CD14-positive monocyte (primary cell): ENCODE results near the gene DTX1. TPM values are rescaled to one million over a fixed set of nuclear protein-coding genes. Genes with fewer than 3 reads are reported as not detected.
A peak's percentile ranks its signal among the peaks of the same experiment; 100 is the strongest.

Source experiments
- DNase-seq, 3 donors: peaks; one replicate each; pipeline ENCODE4 v3.0.0-alpha.2; 2011 to 2022
- H2AFZ ChIP-seq: 2 replicates; pipeline ENCODE4 v1.6.0; 2012; ENCODE audit warnings: mild to moderate bottlenecking, low read depth, low read length, inconsistent platforms; ENCODE audit not compliant: insufficient read depth, poor library complexity, severe bottlenecking
- H3K27ac ChIP-seq, 2 donors: 1 replicate in 1 of 2; 2 replicates in 1 of 2; pipeline ENCODE4 v1.5.1; 2012 to 2013; ENCODE audit warnings: low read length in 2 of 2, control low read depth in 1 of 2, inconsistent platforms in 1 of 2, low read depth in 1 of 2, mild to moderate bottlenecking in 1 of 2
- H3K27me3 ChIP-seq, 2 donors: one replicate each; pipeline versions ENCODE4 v1.6.0 to v1.6.1; 2011 to 2013; ENCODE audit warnings: low read length in 2 of 2; ENCODE audit not compliant: control insufficient read depth in 2 of 2, insufficient read depth in 2 of 2
- H3K36me3 ChIP-seq, 2 donors: replicated peaks in 1 of 2; 1 replicate in 1 of 2; 2 replicates in 1 of 2; pipeline versions ENCODE4 v1.5.1 to v1.6.1; 2012 to 2013; ENCODE audit warnings: low read length in 2 of 2, control low read depth in 1 of 2, inconsistent platforms in 1 of 2, mild to moderate bottlenecking in 1 of 2; ENCODE audit not compliant: insufficient read depth in 2 of 2, control insufficient read depth in 1 of 2
- H3K4me1 ChIP-seq, 2 donors: 1 replicate in 1 of 2; 2 replicates in 1 of 2; pipeline versions ENCODE4 v1.5.1 to v1.6.1; 2012 to 2013; ENCODE audit warnings: low read length in 2 of 2, control low read depth in 1 of 2, inconsistent platforms in 1 of 2, mild to moderate bottlenecking in 1 of 2, moderate library complexity in 1 of 2; ENCODE audit not compliant: insufficient read depth in 2 of 2, control insufficient read depth in 1 of 2
- H3K4me2 ChIP-seq: replicated peaks from 2 replicates; pipeline ENCODE3; 2012; ENCODE audit warnings: low read length, moderate library complexity, mild to moderate bottlenecking; ENCODE audit not compliant: poor library complexity, severe bottlenecking; ENCODE audit errors: extremely low read depth
- H3K4me3 ChIP-seq, 3 experiments: fragments of 200-600 bp in 1 of 3; sonication (generic) in 1 of 3; replicated peaks in 1 of 3; 1 replicate in 2 of 3; 2 replicates in 1 of 3; pipeline ENCODE4 v1.5.1; 2011 to 2013; ENCODE audit warnings: low read length in 3 of 3, mild to moderate bottlenecking in 3 of 3, control low read depth in 2 of 3, low read depth in 2 of 3, inconsistent platforms in 1 of 3, moderate library complexity in 1 of 3
- H3K79me2 ChIP-seq: 2 replicates; pipeline ENCODE4 v1.6.0; 2012; ENCODE audit warnings: mild to moderate bottlenecking, control low read depth, inconsistent platforms, low read length, moderate library complexity; ENCODE audit not compliant: insufficient read depth
- H3K9ac ChIP-seq: 2 replicates; pipeline ENCODE4 v1.6.0; 2017; ENCODE audit warnings: low read length, mild to moderate bottlenecking; ENCODE audit not compliant: insufficient read depth, poor library complexity, severe bottlenecking
- H3K9me3 ChIP-seq, 2 donors: replicated peaks in 1 of 2; 1 replicate in 1 of 2; 2 replicates in 1 of 2; pipeline versions ENCODE4 v1.5.1 to v1.6.1; 2012 to 2013; ENCODE audit warnings: low read length in 2 of 2, control low read depth in 1 of 2; ENCODE audit not compliant: control insufficient read depth in 1 of 2, insufficient read depth in 1 of 2
- H4K20me1 ChIP-seq: 2 replicates; pipeline ENCODE4 v1.6.0; 2012; ENCODE audit warnings: mild to moderate bottlenecking, low read length, control low read depth, moderate library complexity; ENCODE audit not compliant: insufficient read depth
- H3K27ac Mint-ChIP-seq, 7 donors: one replicate each; pipeline ENCODE4 v1.8.0; 2020; ENCODE audit warnings: mild to moderate bottlenecking in 7 of 7, mixed read lengths in 7 of 7, moderate library complexity in 6 of 7, inconsistent platforms in 2 of 7
- H3K27me3 Mint-ChIP-seq, 3 donors: one replicate each; pipeline ENCODE4 v1.8.0; 2021 to 2022; ENCODE audit warnings: low read depth in 3 of 3, mild to moderate bottlenecking in 3 of 3, mixed read lengths in 3 of 3, moderate library complexity in 3 of 3, inconsistent platforms in 1 of 3
- H3K36me3 Mint-ChIP-seq, 2 donors: one replicate each; pipeline ENCODE4 v1.8.0; 2020; ENCODE audit warnings: mixed read lengths in 2 of 2, inconsistent platforms in 1 of 2, mild to moderate bottlenecking in 1 of 2
- H3K4me1 Mint-ChIP-seq: one replicate; pipeline ENCODE4 v1.8.0; 2020; ENCODE audit warnings: mild to moderate bottlenecking, mixed read lengths
- H3K4me3 Mint-ChIP-seq, 2 donors: one replicate each; pipeline ENCODE4 v1.8.0; 2020; ENCODE audit warnings: mild to moderate bottlenecking in 2 of 2, mixed read lengths in 2 of 2, moderate library complexity in 1 of 2
- H3K9me3 Mint-ChIP-seq, 7 donors: one replicate each; pipeline ENCODE4 v1.8.0; 2020 to 2022; ENCODE audit warnings: mixed read lengths in 7 of 7, mild to moderate bottlenecking in 6 of 7, moderate library complexity in 6 of 7, inconsistent platforms in 2 of 7
- CTCF ChIP-seq: fragments of 200-600 bp; IDR thresholded peaks from one replicate; pipeline ENCODE4 v1.8.0; 2022; ENCODE audit warnings: antibody characterized with exemption, mild to moderate bottlenecking
- WGBS: methylation state at CpG from one replicate; pipeline ENCODE4 v1.1.5; 2013; ENCODE audit warnings: missing lambda C conversion rate; ENCODE audit not compliant: insufficient coverage; 5-methylcytosine and 5-hydroxymethylcytosine counted together
- intact Hi-C, 2 donors: fragments of 100-400 bp; cut with micrococcal nuclease; formaldehyde crosslinking; loops; one replicate each; pipeline versions ENCODE4 v1.15.0 to v1.15.1; 2023
- polyA plus RNA-seq, 3 donors: library from polyadenylated mRNA; depleted of rRNA in 1 of 3; unstranded in 2 of 3; stranded (reverse) in 1 of 3; fragments of 300-500 nt in 2 of 3; fragments of >200 nt in 1 of 3; fragmentation: Illumina TruSeq in 2 of 3; gene quantifications; 1 replicate in 2 of 3; 2 replicates in 1 of 3; pipeline ENCODE4 v1.2.3, GENCODE V29; 2012 to 2021

Gene DTX1
- polyA plus RNA-seq, 3 donors, result 0.04 TPM; not detected in 1

- Histone ChIP-seq H4K20me1 (no peaks in the 10 kb centered on the region), H3K9me3 (no peaks in the 10 kb centered on the region), H3K4me3 (peak overlapping the region in 1 of 3 experiments; percentile 44), H3K27me3 (no peaks in the 10 kb centered on the region), H3K4me2 (peak overlapping the region; percentile 43), H3K9ac (no peak overlapping the region), H3K27ac (peak overlapping the region in 1 of 2 donors; percentile 83), H3K79me2 (no peaks in the 10 kb centered on the region), H3K4me1 (peaks cover 23 to 46% of the 10 kb centered on the region in 2 donors), H2AFZ (no peak overlapping the region), H3K36me3 (no peaks in the 10 kb centered on the region)
- H3K9me3 Mint-ChIP-seq, result peaks cover 0 to 6% (median 2%) of the 10 kb centered on the region in 7 donors
- H3K4me1 Mint-ChIP-seq, result peaks cover 44% of the 10 kb centered on the region
- peak overlapping the region; percentile 89 to 95 (median 94) for H3K27ac Mint-ChIP-seq
- intact Hi-C loops, result loop anchor here in 1 of 2 donors (10.0 kb wide), 1 partner anchor 135 kb away; the partner anchor contains the start of gene OAS1
- H3K36me3 Mint-ChIP-seq, result no peaks in the 10 kb centered on the region
- WGBS, result no CpG with 5 or more reads among the region's 4 CpGs
- H3K27me3 Mint-ChIP-seq, result peaks cover 2 to 12% (median 9%) of the 10 kb centered on the region in 3 donors
- TF ChIP-seq CTCF, result no peak
- H3K4me3 Mint-ChIP-seq, result peak overlapping the region in 1 of 2 donors; percentile 81
- DNase-seq, result peak in 2 of 3 donors; percentile 28 to 49
These were observed 16.6 kb upstream of the DTX1 start for GRCh38 chr12:113039911-113040445.

- TF ChIP-seq CTCF, result no peak
- peak overlapping the region; percentile 29 to 81 for H3K4me3 Mint-ChIP-seq
- no peaks in the 10 kb centered on the region for H3K36me3 ChIP-seq
- peak overlapping the region; percentile 83 to 84 for H3K27ac ChIP-seq
- no peaks in the 10 kb centered on the region for H3K79me2 ChIP-seq
- no peaks in the 10 kb centered on the region for H3K27me3 ChIP-seq
- peak overlapping the region; percentile 17 for H2AFZ ChIP-seq
- WGBS, result 0% methylated on average over 4 of the region's 7 CpGs
- peak overlapping the region in 1 of 3 experiments; percentile 44 for H3K4me3 ChIP-seq
- intact Hi-C loops, result no loop called here
- peak overlapping the region; percentile 10 for H3K9ac ChIP-seq
- DNase-seq, result peak; percentile 92 to 97 (median 95)
- H3K4me2 ChIP-seq, result peak overlapping the region; percentile 43
- peaks cover 44% of the 10 kb centered on the region for H3K4me1 Mint-ChIP-seq
- no peaks in the 10 kb centered on the region for H4K20me1 ChIP-seq
- peaks cover 23 to 46% of the 10 kb centered on the region in 2 donors for H3K4me1 ChIP-seq
- no peaks in the 10 kb centered on the region for H3K9me3 ChIP-seq
- peaks cover 2 to 16% (median 15%) of the 10 kb centered on the region in 3 donors for H3K27me3 Mint-ChIP-seq
- peak overlapping the region; percentile 89 to 95 (median 94) for H3K27ac Mint-ChIP-seq
- no peaks in the 10 kb centered on the region for H3K36me3 Mint-ChIP-seq
- peaks cover 0 to 6% (median 2%) of the 10 kb centered on the region in 7 donors for H3K9me3 Mint-ChIP-seq
These were observed 15.8 kb upstream of the DTX1 start for GRCh38 chr12:113040722-113041171.
